OCI-LY1 (cell line): ENCODE measurements around the gene AGRN.
"Not testable (repeated sequence)": the region's sequence is repeated elsewhere in the genome, so short reads cannot be mapped to it uniquely, and the experiment has no call there.

Experiments
- EZH2 ChIP-seq: fragments of 200-600 bp; sonication (generic), shearing (Covaris generic); IDR thresholded peaks from 2 replicates; pipeline ENCODE4 v1.8.0; 2017; ENCODE audit warnings: borderline replicate concordance, mixed run types, mild to moderate bottlenecking, antibody characterized with exemption, low read length, moderate library complexity, mixed read lengths
- TF ChIP-seq, protein P1 (sequence below): fragments of 200-600 bp; sonication (generic), shearing (Covaris generic); IDR thresholded peaks from 2 replicates; pipeline ENCODE4 v1.5.1; 2017; ENCODE audit warnings: mild to moderate bottlenecking, antibody characterized with exemption, low read length, moderate library complexity, mixed read lengths

DNA sequence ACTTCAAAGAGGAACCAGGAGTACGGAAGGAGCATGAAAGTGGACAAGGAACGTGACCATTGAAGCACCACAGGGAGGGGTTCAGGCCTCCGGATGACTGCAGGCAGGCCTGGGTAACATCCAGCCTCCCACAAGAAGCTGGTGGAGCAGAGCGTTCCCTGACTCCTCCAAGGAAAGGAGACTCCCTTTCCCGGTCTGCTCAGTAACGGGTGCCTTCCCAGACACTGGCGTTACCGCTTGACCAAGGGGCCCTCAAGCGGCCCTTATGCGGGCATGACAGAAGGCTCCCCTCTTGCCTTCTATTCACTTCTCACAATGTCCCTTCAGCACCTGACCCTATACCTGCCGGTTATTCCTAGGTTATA lies 46.0 kb downstream of the AGRN start:
- not testable (repeated sequence) for TF ChIP-seq EZH2
- TF ChIP-seq, protein P1, sequence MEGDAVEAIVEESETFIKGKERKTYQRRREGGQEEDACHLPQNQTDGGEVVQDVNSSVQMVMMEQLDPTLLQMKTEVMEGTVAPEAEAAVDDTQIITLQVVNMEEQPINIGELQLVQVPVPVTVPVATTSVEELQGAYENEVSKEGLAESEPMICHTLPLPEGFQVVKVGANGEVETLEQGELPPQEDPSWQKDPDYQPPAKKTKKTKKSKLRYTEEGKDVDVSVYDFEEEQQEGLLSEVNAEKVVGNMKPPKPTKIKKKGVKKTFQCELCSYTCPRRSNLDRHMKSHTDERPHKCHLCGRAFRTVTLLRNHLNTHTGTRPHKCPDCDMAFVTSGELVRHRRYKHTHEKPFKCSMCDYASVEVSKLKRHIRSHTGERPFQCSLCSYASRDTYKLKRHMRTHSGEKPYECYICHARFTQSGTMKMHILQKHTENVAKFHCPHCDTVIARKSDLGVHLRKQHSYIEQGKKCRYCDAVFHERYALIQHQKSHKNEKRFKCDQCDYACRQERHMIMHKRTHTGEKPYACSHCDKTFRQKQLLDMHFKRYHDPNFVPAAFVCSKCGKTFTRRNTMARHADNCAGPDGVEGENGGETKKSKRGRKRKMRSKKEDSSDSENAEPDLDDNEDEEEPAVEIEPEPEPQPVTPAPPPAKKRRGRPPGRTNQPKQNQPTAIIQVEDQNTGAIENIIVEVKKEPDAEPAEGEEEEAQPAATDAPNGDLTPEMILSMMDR = not testable (repeated sequence)
